ENCODE data around the gene OR13C4. TPM values are rescaled to one million over a fixed set of nuclear protein-coding genes. Genes with fewer than 3 reads are reported as not detected.

Gene OR13C4
- total RNA-seq = not detected in 2 replicates

GRCh38 chr9:104527109-104527508 lies at the start of gene OR13C4:
Gene OR13C4, minus strand, starts transcription at chr9:104527209. Its CDS starts 0 bp downstream, at chr9:104527209.

GRCh38 chr9:104568868-104569267 lies 41.9 kb upstream of the OR13C4 start, which contains the start of gene OR13C8:
Gene OR13C8, plus strand, starts transcription at chr9:104569168. Its CDS starts 0 bp downstream, at chr9:104569168.

GRCh38 chr9:104536756-104537155 lies 9.7 kb upstream of the OR13C4 start, which contains the start of gene OR13C3:
Gene OR13C3, minus strand, starts transcription at chr9:104536856. Its CDS starts 133 bp downstream, at chr9:104536723.

GRCh38 chr9:104503963-104504362 lies 23.0 kb downstream of the OR13C4 start, which contains the start of gene OR13F1:
Gene OR13F1, plus strand, starts transcription at chr9:104504263. Its CDS starts 0 bp downstream, at chr9:104504263.

Other genes with a start within 250 kb of the OR13C4 start
- gene OR13F1, start 22.9 kb downstream of the OR13C4 start, total RNA-seq = not detected in 2 replicates
- not detected in 2 replicates for gene OR13C3, start 9.6 kb upstream of the OR13C4 start, total RNA-seq
- not detected in 2 replicates for gene OR13C8, start 42.0 kb upstream of the OR13C4 start, total RNA-seq
- gene OR13C5, start 72.2 kb upstream of the OR13C4 start, total RNA-seq = not detected in 2 replicates
- not detected in 2 replicates for gene OR13C2, start 78.4 kb upstream of the OR13C4 start, total RNA-seq
- not detected in 2 replicates for gene OR13C9, start 91.0 kb upstream of the OR13C4 start, total RNA-seq
- not detected in 2 replicates for gene OR13D1, start 167.3 kb upstream of the OR13C4 start, total RNA-seq
- 7.4 and 34.5 TPM in 2 replicates for gene NIPSNAP3A, start 220.5 kb upstream of the OR13C4 start, total RNA-seq
- 0.13 and 3.0 TPM in 2 replicates for gene NIPSNAP3B, start 236.9 kb upstream of the OR13C4 start, total RNA-seq